GM23338 (cell line): ENCODE results near the gene NIPBL.

Experiments used
- CREB1 ChIP-seq: fragments of 250-450 bp; sonication (Bioruptor Pico); IDR thresholded peaks from 2 replicates; pipeline ENCODE4 v1.5.0; 2020; ENCODE audit warnings: low read depth, mild to moderate bottlenecking, moderate library complexity
- EZH2 ChIP-seq: fragments of 200-600 bp; sonication (generic); IDR thresholded peaks from one replicate; pipeline ENCODE4 v1.8.0; 2017; ENCODE audit warnings: antibody characterized with exemption, mild to moderate bottlenecking, low read depth; ENCODE audit not compliant: unreplicated experiment
- EZH2phosphoT487 ChIP-seq: fragments of 200-600 bp; sonication (generic); IDR thresholded peaks from one replicate; pipeline ENCODE4 v1.8.1; 2018; ENCODE audit warnings: antibody characterized with exemption; ENCODE audit not compliant: unreplicated experiment
- JUNB ChIP-seq: IDR thresholded peaks from one replicate; pipeline ENCODE4 v1.6.1; 2016; ENCODE audit warnings: antibody characterized with exemption; ENCODE audit not compliant: unreplicated experiment
- NANOG ChIP-seq: IDR thresholded peaks from 2 replicates; pipeline ENCODE4 v1.6.1; 2016; ENCODE audit warnings: antibody characterized with exemption, borderline replicate concordance
- POLR2AphosphoS5 ChIP-seq: IDR thresholded peaks from 2 replicates; pipeline ENCODE4 v1.6.1; 2016; ENCODE audit warnings: antibody characterized with exemption, low read depth
- STAT1 ChIP-seq: IDR thresholded peaks from one replicate; pipeline ENCODE4 v1.6.1; 2016; ENCODE audit warnings: antibody characterized with exemption; ENCODE audit not compliant: unreplicated experiment
- ZNF331 ChIP-seq: fragments of 250-450 bp; sonication (Bioruptor Pico); IDR thresholded peaks from 2 replicates; pipeline ENCODE4 v1.5.0; 2020; ENCODE audit warnings: low read depth, mild to moderate bottlenecking, moderate library complexity
- TF ChIP-seq, protein P1 (sequence below), 2 experiments: fragments of 200-600 bp in 1 of 2; sonication (generic) in 1 of 2; conservative IDR thresholded peaks; 2 replicates each; pipeline versions ENCODE4 v1.5.1 to v1.6.1; 2016 to 2017; ENCODE audit warnings: antibody characterized with exemption in 2 of 2, low read depth in 2 of 2, mild to moderate bottlenecking in 2 of 2, moderate library complexity in 1 of 2
- TF ChIP-seq, protein P2 (sequence below): IDR thresholded peaks from one replicate; pipeline ENCODE4 v1.6.1; 2018; ENCODE audit warnings: antibody characterized with exemption; ENCODE audit not compliant: unreplicated experiment
- TF ChIP-seq, protein P3 (sequence below): fragments of 250-450 bp; sonication (Bioruptor Pico); IDR thresholded peaks from 2 replicates; pipeline ENCODE4 v1.5.0; 2020; ENCODE audit warnings: mild to moderate bottlenecking, moderate library complexity
- TF ChIP-seq, protein P4 (sequence below): IDR thresholded peaks from 2 replicates; pipeline ENCODE4 v1.6.1; 2016; ENCODE audit warnings: antibody characterized with exemption

DNA sequence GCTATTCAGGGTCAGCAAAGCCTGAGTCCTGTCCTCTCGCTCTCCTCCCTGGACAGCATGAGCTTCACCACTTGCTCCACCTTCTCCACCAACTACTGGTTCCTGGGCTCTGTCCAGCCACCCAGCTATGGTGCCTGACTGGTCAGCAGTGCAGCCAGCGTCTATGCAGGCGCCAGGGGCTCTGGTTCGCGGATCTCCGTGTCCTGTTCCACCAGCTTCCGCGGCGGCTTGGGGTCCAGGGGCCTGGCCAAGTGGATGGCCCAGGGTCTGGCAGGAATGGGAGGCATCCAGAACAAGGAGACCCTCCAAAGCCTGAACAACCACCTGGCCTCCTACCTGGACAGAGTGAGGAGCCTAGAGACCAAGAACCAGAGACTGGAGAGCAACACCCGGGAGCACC, 8.6 kb downstream of the NIPBL start:
- TF ChIP-seq POLR2AphosphoS5 (no peak), EZH2phosphoT487 (no peak), EZH2 (no peak), JUNB (no peak), CREB1 (CRISPR knock-in tag) (no peak), NANOG (no peak), STAT1 (no peak), ZNF331 (no peak)
- TF ChIP-seq, protein P1, sequence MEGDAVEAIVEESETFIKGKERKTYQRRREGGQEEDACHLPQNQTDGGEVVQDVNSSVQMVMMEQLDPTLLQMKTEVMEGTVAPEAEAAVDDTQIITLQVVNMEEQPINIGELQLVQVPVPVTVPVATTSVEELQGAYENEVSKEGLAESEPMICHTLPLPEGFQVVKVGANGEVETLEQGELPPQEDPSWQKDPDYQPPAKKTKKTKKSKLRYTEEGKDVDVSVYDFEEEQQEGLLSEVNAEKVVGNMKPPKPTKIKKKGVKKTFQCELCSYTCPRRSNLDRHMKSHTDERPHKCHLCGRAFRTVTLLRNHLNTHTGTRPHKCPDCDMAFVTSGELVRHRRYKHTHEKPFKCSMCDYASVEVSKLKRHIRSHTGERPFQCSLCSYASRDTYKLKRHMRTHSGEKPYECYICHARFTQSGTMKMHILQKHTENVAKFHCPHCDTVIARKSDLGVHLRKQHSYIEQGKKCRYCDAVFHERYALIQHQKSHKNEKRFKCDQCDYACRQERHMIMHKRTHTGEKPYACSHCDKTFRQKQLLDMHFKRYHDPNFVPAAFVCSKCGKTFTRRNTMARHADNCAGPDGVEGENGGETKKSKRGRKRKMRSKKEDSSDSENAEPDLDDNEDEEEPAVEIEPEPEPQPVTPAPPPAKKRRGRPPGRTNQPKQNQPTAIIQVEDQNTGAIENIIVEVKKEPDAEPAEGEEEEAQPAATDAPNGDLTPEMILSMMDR (conservative IDR thresholded peaks at IDR 0.05; ENCODE audit: low read depth in 2 of 2), result no peak
- TF ChIP-seq, protein P2, sequence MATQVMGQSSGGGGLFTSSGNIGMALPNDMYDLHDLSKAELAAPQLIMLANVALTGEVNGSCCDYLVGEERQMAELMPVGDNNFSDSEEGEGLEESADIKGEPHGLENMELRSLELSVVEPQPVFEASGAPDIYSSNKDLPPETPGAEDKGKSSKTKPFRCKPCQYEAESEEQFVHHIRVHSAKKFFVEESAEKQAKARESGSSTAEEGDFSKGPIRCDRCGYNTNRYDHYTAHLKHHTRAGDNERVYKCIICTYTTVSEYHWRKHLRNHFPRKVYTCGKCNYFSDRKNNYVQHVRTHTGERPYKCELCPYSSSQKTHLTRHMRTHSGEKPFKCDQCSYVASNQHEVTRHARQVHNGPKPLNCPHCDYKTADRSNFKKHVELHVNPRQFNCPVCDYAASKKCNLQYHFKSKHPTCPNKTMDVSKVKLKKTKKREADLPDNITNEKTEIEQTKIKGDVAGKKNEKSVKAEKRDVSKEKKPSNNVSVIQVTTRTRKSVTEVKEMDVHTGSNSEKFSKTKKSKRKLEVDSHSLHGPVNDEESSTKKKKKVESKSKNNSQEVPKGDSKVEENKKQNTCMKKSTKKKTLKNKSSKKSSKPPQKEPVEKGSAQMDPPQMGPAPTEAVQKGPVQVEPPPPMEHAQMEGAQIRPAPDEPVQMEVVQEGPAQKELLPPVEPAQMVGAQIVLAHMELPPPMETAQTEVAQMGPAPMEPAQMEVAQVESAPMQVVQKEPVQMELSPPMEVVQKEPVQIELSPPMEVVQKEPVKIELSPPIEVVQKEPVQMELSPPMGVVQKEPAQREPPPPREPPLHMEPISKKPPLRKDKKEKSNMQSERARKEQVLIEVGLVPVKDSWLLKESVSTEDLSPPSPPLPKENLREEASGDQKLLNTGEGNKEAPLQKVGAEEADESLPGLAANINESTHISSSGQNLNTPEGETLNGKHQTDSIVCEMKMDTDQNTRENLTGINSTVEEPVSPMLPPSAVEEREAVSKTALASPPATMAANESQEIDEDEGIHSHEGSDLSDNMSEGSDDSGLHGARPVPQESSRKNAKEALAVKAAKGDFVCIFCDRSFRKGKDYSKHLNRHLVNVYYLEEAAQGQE, result no peak
- TF ChIP-seq, protein P3, sequence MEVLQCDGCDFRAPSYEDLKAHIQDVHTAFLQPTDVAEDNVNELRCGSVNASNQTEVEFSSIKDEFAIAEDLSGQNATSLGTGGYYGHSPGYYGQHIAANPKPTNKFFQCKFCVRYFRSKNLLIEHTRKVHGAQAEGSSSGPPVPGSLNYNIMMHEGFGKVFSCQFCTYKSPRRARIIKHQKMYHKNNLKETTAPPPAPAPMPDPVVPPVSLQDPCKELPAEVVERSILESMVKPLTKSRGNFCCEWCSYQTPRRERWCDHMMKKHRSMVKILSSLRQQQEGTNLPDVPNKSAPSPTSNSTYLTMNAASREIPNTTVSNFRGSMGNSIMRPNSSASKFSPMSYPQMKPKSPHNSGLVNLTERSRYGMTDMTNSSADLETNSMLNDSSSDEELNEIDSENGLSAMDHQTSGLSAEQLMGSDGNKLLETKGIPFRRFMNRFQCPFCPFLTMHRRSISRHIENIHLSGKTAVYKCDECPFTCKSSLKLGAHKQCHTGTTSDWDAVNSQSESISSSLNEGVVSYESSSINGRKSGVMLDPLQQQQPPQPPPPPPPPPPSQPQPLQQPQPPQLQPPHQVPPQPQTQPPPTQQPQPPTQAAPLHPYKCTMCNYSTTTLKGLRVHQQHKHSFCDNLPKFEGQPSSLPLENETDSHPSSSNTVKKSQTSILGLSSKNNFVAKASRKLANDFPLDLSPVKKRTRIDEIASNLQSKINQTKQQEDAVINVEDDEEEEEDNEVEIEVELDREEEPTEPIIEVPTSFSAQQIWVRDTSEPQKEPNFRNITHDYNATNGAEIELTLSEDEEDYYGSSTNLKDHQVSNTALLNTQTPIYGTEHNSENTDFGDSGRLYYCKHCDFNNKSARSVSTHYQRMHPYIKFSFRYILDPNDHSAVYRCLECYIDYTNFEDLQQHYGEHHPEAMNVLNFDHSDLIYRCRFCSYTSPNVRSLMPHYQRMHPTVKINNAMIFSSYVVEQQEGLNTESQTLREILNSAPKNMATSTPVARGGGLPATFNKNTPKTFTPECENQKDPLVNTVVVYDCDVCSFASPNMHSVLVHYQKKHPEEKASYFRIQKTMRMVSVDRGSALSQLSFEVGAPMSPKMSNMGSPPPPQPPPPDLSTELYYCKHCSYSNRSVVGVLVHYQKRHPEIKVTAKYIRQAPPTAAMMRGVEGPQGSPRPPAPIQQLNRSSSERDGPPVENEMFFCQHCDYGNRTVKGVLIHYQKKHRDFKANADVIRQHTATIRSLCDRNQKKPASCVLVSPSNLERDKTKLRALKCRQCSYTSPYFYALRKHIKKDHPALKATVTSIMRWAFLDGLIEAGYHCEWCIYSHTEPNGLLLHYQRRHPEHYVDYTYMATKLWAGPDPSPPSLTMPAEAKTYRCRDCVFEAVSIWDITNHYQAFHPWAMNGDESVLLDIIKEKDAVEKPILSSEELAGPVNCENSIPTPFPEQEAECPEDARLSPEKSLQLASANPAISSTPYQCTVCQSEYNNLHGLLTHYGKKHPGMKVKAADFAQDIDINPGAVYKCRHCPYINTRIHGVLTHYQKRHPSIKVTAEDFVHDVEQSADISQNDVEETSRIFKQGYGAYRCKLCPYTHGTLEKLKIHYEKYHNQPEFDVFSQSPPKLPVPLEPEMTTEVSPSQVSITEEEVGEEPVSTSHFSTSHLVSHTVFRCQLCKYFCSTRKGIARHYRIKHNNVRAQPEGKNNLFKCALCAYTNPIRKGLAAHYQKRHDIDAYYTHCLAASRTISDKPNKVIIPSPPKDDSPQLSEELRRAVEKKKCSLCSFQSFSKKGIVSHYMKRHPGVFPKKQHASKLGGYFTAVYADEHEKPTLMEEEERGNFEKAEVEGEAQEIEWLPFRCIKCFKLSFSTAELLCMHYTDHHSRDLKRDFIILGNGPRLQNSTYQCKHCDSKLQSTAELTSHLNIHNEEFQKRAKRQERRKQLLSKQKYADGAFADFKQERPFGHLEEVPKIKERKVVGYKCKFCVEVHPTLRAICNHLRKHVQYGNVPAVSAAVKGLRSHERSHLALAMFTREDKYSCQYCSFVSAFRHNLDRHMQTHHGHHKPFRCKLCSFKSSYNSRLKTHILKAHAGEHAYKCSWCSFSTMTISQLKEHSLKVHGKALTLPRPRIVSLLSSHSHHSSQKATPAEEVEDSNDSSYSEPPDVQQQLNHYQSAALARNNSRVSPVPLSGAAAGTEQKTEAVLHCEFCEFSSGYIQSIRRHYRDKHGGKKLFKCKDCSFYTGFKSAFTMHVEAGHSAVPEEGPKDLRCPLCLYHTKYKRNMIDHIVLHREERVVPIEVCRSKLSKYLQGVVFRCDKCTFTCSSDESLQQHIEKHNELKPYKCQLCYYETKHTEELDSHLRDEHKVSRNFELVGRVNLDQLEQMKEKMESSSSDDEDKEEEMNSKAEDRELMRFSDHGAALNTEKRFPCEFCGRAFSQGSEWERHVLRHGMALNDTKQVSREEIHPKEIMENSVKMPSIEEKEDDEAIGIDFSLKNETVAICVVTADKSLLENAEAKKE (CRISPR knock-in tag), result no peak
- TF ChIP-seq, protein P4, sequence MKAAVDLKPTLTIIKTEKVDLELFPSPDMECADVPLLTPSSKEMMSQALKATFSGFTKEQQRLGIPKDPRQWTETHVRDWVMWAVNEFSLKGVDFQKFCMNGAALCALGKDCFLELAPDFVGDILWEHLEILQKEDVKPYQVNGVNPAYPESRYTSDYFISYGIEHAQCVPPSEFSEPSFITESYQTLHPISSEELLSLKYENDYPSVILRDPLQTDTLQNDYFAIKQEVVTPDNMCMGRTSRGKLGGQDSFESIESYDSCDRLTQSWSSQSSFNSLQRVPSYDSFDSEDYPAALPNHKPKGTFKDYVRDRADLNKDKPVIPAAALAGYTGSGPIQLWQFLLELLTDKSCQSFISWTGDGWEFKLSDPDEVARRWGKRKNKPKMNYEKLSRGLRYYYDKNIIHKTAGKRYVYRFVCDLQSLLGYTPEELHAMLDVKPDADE, result no peak
